K562 (cell line): ENCODE measurements around the gene ZNF71. TPM values are rescaled to one million over a fixed set of nuclear protein-coding genes. Genes with fewer than 3 reads are reported as not detected.

Experiments
- ATAC-seq: fragments of 200-7000 bp; cut with Tn5 transposase; 3 replicates; pipeline ENCODE4 v1.9.1; 2020; ENCODE audit warnings: moderate library complexity
- BruUV-seq: library from RNA; stranded (reverse); fragments of 400-500 nt; replicated peaks from 2 replicates; lab custom pipeline; 2021; lab: Mats Ljungman, UMichigan
- CTCF ChIA-PET: fragments of 300-600 bp; formaldehyde crosslinking; extraction: SDS; loops from one replicate; lab custom pipeline; 2021; ENCODE audit warnings: low intra/inter-chr PET ratio; lab: Yijun Ruan, JAX
- POLR2A ChIA-PET: fragments of 300-600, 350-650 bp; sonication (Branson Sonifier 250); formaldehyde crosslinking; extraction: SDS; loops from one replicate; lab custom pipeline; 2021; ENCODE audit warnings: antibody characterized with exemption, inconsistent platforms; lab: Yijun Ruan, JAX
- DNase-seq, 4 experiments: peaks; one replicate each; pipeline versions ENCODE4 v3.0.0 to v3.0.0-alpha.2; 2011 to 2018; ENCODE audit warnings: low spot score in 3 of 4, mixed read lengths in 3 of 4; ENCODE audit errors: extremely low read depth in 1 of 4
- FAIRE-seq: peaks from 2 replicates; lab custom pipeline; 2011; peaks lifted over from hg19 to GRCh38; lab: Jason Lieb, UNC
- H2AFZ ChIP-seq: 2 replicates; pipeline ENCODE4 v1.6.0; 2011; ENCODE audit warnings: low read depth, low read length, control low read depth, inconsistent platforms
- H3K27ac ChIP-seq: fragments of 200-600 bp; 3 replicates; pipeline ENCODE4 v1.8.0; 2011; ENCODE audit warnings: low read depth, mild to moderate bottlenecking, control low read depth, inconsistent platforms, low read length, moderate library complexity, mixed read lengths; ENCODE audit errors: extremely low read depth
- H3K27me3 ChIP-seq, 2 experiments: fragments of 300-600 bp in 1 of 2; 2 replicates in 1 of 2; 3 replicates in 1 of 2; pipeline versions ENCODE4 v1.6.0 to v1.8.0; 2011; ENCODE audit warnings: inconsistent platforms in 2 of 2, low read length in 2 of 2, mild to moderate bottlenecking in 1 of 2, mixed read lengths in 1 of 2, moderate library complexity in 1 of 2; ENCODE audit not compliant: control insufficient read depth in 2 of 2, insufficient read depth in 2 of 2
- H3K36me3 ChIP-seq: fragments of 300-600 bp; 3 replicates; pipeline ENCODE4 v1.8.0; 2011; ENCODE audit warnings: mild to moderate bottlenecking, low read length, inconsistent platforms; ENCODE audit not compliant: control insufficient read depth, insufficient read depth
- H3K4me1 ChIP-seq, 2 experiments: fragments of 200-600 bp in 1 of 2; replicated peaks in 1 of 2; 2 replicates in 1 of 2; 3 replicates in 1 of 2; pipeline versions ENCODE4 v1.5.1 to v1.8.0; 2011; ENCODE audit warnings: inconsistent platforms in 2 of 2, low read length in 2 of 2, mild to moderate bottlenecking in 1 of 2, mixed read lengths in 1 of 2, moderate library complexity in 1 of 2; ENCODE audit not compliant: control insufficient read depth in 2 of 2, insufficient read depth in 2 of 2
- H3K4me2 ChIP-seq: 2 replicates; pipeline ENCODE4 v1.6.1; 2011; ENCODE audit warnings: low read length, control low read depth, inconsistent platforms, mixed read lengths; ENCODE audit not compliant: insufficient read depth
- H3K4me3 ChIP-seq: fragments of 200-600 bp; sonication (generic), shearing (Covaris generic); 2 replicates; pipeline ENCODE4 v1.5.1; 2016; ENCODE audit warnings: control low read depth, inconsistent platforms
- H3K79me2 ChIP-seq: fragments of 200-600 bp; 3 replicates; pipeline ENCODE4 v1.8.0; 2011; ENCODE audit warnings: low read length, inconsistent platforms; ENCODE audit not compliant: control insufficient read depth, insufficient read depth
- H3K9ac ChIP-seq, 2 experiments: 2 replicates each; pipeline versions ENCODE4 v1.6.0 to v1.6.1; 2011; ENCODE audit warnings: low read depth in 2 of 2, low read length in 2 of 2, control low read depth in 1 of 2, inconsistent platforms in 1 of 2, mild to moderate bottlenecking in 1 of 2, mixed read lengths in 1 of 2; ENCODE audit not compliant: insufficient read depth in 1 of 2
- H3K9me1 ChIP-seq: one replicate; pipeline ENCODE4 v1.6.0; 2011; ENCODE audit warnings: inconsistent platforms, mild to moderate bottlenecking, low read length, moderate library complexity; ENCODE audit not compliant: control insufficient read depth, insufficient read depth
- H3K9me3 ChIP-seq: replicated peaks from 2 replicates; pipeline ENCODE4 v1.5.1; 2011; ENCODE audit warnings: low read depth, low read length, inconsistent platforms; ENCODE audit not compliant: control insufficient read depth, insufficient read depth
- H4K20me1 ChIP-seq: replicated peaks from 2 replicates; pipeline ENCODE4 v1.6.1; 2011; ENCODE audit warnings: low read length, inconsistent platforms, mixed read lengths; ENCODE audit not compliant: control insufficient read depth, insufficient read depth
- CXXC5 ChIP-seq: fragments of 250-450 bp; sonication (Bioruptor Pico); IDR thresholded peaks from 2 replicates; pipeline ENCODE4 v1.8.0; 2022; ENCODE audit warnings: inconsistent platforms, mild to moderate bottlenecking, moderate library complexity
- NR2F6 ChIP-seq: fragments of 450-650 bp; formaldehyde crosslinking; IDR thresholded peaks from 2 replicates; pipeline ENCODE4 v1.4.0; 2020; ENCODE audit warnings: mild to moderate bottlenecking
- TCF7 ChIP-seq: sonication (generic); IDR thresholded peaks from 2 replicates; pipeline ENCODE4 v1.6.1; 2016; ENCODE audit warnings: antibody characterized with exemption, borderline replicate concordance
- XRCC4 ChIP-seq: IDR thresholded peaks from one replicate; pipeline ENCODE4 v1.6.1; 2011; ENCODE audit not compliant: insufficient read depth, insufficient read length; ENCODE audit errors: extremely low read depth
- ZNF134 ChIP-seq: fragments of 250-450 bp; sonication (Bioruptor Pico); conservative IDR thresholded peaks from 2 replicates; pipeline ENCODE4 v1.4.0; 2020
- ZNF444 ChIP-seq: fragments of 250-450 bp; sonication (Bioruptor Pico); IDR thresholded peaks from 2 replicates; pipeline ENCODE4 v1.4.0; 2020; ENCODE audit warnings: mild to moderate bottlenecking, moderate library complexity
- WGBS: fragments of 100-300 bp; shearing (Covaris generic); methylation state at CpG from one replicate; pipeline ENCODE4 v1.1.6; 2016; ENCODE audit warnings: low coverage, mixed read lengths; ENCODE audit not compliant: insufficient coverage; ENCODE audit errors: missing lambda C conversion rate; 5-methylcytosine and 5-hydroxymethylcytosine counted together
- in situ Hi-C: fragments of 300-500 bp; cut with MboI; formaldehyde crosslinking; loops from 4 replicates; pipeline ENCODE4 v1.15.0; 2018; ENCODE audit warnings: inconsistent platforms, mixed read lengths
- intact Hi-C: fragments of 100-400 bp; cut with micrococcal nuclease; formaldehyde crosslinking; loops from 2 replicates; pipeline ENCODE4 v1.14.2; 2022
- polyA plus RNA-seq, 8 experiments: library from polyadenylated mRNA; depleted of rRNA in 4 of 8; stranded (reverse) in 5 of 8; unstranded in 3 of 8; fragments of >200 nt; fragmentation: Nextera tagmentation in 2 of 8; fragmentation: Illumina TruSeq in 1 of 8; extraction: Ambion mirVana in 2 of 8; extraction: Trizol in 1 of 8; gene quantifications; 2 replicates each; pipeline versions ENCODE4 v1.2.1 to v1.2.3, GENCODE V29; 2011 to 2014; ENCODE audit warnings: inconsistent platforms in 1 of 8, missing spikeins in 1 of 8
- total RNA-seq, 7 experiments: library from RNA; depleted of rRNA in 6 of 7; stranded (reverse); fragments of >200 nt in 6 of 7; fragmentation: Illumina TruSeq in 2 of 7; extraction: Trizol in 2 of 7; gene quantifications; 2 replicates each; pipeline versions ENCODE4 v1.2.1 to v1.2.3, GENCODE V29; 2011 to 2021; ENCODE audit warnings: low replicate concordance in 1 of 7
- TF ChIP-seq, protein P1 (sequence below): sonication (generic); formaldehyde crosslinking; IDR thresholded peaks from 2 replicates; pipeline ENCODE4 v1.8.1; 2023; ENCODE audit warnings: mild to moderate bottlenecking, missing genetic modification reagents, moderate library complexity
- TF ChIP-seq, protein P2 (sequence below): IDR thresholded peaks from 2 replicates; pipeline ENCODE4 v1.6.1; 2011; ENCODE audit not compliant: insufficient read length; ENCODE audit errors: extremely low read depth
- TF ChIP-seq, protein P3 (sequence below): fragments of 200-800 bp; sonication (Bioruptor generic); IDR thresholded peaks from 2 replicates; pipeline ENCODE4 v1.6.1; 2016; ENCODE audit warnings: missing genetic modification characterization, missing compliant biosample characterization

The ZNF71 gene
- total and polyA plus RNA-seq, 9 of the 15 experiments (the other 6 are each of a cell fraction or from before 2014, with no cell fraction given), result 0.04 to 0.13 (median 0.06) TPM; not detected in 4

DNA sequence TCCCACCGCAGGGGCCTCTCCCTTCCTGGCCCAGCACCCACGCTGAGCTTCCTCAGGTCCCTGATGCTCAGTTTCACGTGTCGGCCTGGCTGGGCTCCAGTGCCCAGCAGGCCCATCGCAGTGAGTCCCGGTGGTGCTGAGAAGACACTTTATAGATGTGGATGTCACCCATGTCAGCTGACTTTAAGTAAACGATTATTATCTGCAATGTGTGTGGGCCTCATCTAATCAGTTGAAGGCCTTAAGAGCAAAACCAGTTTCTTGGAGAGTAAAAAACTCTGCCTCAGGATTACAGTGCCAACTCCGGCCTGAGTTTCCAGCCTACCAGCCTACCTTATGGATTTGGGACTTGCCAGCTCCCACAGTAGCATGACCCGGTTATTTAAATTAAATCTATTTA, 30.6 kb downstream of the ZNF71 start:
- peak; percentile 75 for TF ChIP-seq ZNF134 (CRISPR knock-in tag)
- TF ChIP-seq XRCC4, result no peak
- TF ChIP-seq, all 486 proteins: peak for 1
- ChIA-PET POLR2A (no interaction called here), CTCF (no interaction called here)
- intact Hi-C loops (no loop called here), in situ Hi-C loops (no loop called here)
- ATAC-seq, result no peak
- H3K9me1 ChIP-seq, result no peaks in the 10 kb centered on the region
- DNase-seq, result no peak
- H4K20me1 ChIP-seq, result no peaks in the 10 kb centered on the region
- H3K79me2 ChIP-seq, result no peaks in the 10 kb centered on the region
- H3K9me3 ChIP-seq, result no peaks in the 10 kb centered on the region
- no peak for FAIRE-seq
- no peak overlapping the region for H2AFZ ChIP-seq
- H3K4me1 ChIP-seq, result no peaks in the 10 kb centered on the region
- BruUV-seq, result no TSS peak
- no peak overlapping the region for H3K27ac ChIP-seq
- no peak overlapping the region for H3K4me3 ChIP-seq
- no peak overlapping the region for H3K9ac ChIP-seq
- WGBS, result under 1% methylated on average over 9 of the region's 9 CpGs
- H3K27me3 ChIP-seq, result no peaks in the 10 kb centered on the region
- no peaks in the 10 kb centered on the region for H3K36me3 ChIP-seq
- H3K4me2 ChIP-seq, result no peak overlapping the region

- no peaks in the 10 kb centered on the region for H3K27me3 ChIP-seq
- H3K9me1 ChIP-seq, result no peaks in the 10 kb centered on the region
- H3K9ac ChIP-seq, result no peak overlapping the region
- no peaks in the 10 kb centered on the region for H3K36me3 ChIP-seq
- H3K79me2 ChIP-seq, result no peaks in the 10 kb centered on the region
- CTCF ChIA-PET, result no interaction called here
- FAIRE-seq (no peak), ATAC-seq (no peak), DNase-seq (no peak)
- POLR2A ChIA-PET, result no interaction called here
- in situ Hi-C loops (no loop called here), intact Hi-C loops (no loop called here)
- H3K9me3 ChIP-seq, result peaks cover 1% of the 10 kb centered on the region; the same call in 1 of the 2 replicates
- no peak overlapping the region for H2AFZ ChIP-seq
- H3K27ac ChIP-seq, result no peak overlapping the region
- no peaks in the 10 kb centered on the region for H3K4me1 ChIP-seq
- H3K4me2 ChIP-seq, result no peak overlapping the region
- WGBS, result 0% methylated on average over 1 of the region's 1 CpG
- BruUV-seq, result no TSS peak
- H3K4me3 ChIP-seq, result no peak overlapping the region
- no peaks in the 10 kb centered on the region for H4K20me1 ChIP-seq
- no peak for TF ChIP-seq CXXC5 (CRISPR knock-in tag)
- no peak for TF ChIP-seq ZNF444
- TF ChIP-seq TCF7, result no peak
- TF ChIP-seq, protein P1, sequence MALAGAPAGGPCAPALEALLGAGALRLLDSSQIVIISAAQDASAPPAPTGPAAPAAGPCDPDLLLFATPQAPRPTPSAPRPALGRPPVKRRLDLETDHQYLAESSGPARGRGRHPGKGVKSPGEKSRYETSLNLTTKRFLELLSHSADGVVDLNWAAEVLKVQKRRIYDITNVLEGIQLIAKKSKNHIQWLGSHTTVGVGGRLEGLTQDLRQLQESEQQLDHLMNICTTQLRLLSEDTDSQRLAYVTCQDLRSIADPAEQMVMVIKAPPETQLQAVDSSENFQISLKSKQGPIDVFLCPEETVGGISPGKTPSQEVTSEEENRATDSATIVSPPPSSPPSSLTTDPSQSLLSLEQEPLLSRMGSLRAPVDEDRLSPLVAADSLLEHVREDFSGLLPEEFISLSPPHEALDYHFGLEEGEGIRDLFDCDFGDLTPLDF (CRISPR knock-in tag), result no peak
- TF ChIP-seq, protein P2, sequence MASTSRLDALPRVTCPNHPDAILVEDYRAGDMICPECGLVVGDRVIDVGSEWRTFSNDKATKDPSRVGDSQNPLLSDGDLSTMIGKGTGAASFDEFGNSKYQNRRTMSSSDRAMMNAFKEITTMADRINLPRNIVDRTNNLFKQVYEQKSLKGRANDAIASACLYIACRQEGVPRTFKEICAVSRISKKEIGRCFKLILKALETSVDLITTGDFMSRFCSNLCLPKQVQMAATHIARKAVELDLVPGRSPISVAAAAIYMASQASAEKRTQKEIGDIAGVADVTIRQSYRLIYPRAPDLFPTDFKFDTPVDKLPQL, result no peak
- TF ChIP-seq, protein P3, sequence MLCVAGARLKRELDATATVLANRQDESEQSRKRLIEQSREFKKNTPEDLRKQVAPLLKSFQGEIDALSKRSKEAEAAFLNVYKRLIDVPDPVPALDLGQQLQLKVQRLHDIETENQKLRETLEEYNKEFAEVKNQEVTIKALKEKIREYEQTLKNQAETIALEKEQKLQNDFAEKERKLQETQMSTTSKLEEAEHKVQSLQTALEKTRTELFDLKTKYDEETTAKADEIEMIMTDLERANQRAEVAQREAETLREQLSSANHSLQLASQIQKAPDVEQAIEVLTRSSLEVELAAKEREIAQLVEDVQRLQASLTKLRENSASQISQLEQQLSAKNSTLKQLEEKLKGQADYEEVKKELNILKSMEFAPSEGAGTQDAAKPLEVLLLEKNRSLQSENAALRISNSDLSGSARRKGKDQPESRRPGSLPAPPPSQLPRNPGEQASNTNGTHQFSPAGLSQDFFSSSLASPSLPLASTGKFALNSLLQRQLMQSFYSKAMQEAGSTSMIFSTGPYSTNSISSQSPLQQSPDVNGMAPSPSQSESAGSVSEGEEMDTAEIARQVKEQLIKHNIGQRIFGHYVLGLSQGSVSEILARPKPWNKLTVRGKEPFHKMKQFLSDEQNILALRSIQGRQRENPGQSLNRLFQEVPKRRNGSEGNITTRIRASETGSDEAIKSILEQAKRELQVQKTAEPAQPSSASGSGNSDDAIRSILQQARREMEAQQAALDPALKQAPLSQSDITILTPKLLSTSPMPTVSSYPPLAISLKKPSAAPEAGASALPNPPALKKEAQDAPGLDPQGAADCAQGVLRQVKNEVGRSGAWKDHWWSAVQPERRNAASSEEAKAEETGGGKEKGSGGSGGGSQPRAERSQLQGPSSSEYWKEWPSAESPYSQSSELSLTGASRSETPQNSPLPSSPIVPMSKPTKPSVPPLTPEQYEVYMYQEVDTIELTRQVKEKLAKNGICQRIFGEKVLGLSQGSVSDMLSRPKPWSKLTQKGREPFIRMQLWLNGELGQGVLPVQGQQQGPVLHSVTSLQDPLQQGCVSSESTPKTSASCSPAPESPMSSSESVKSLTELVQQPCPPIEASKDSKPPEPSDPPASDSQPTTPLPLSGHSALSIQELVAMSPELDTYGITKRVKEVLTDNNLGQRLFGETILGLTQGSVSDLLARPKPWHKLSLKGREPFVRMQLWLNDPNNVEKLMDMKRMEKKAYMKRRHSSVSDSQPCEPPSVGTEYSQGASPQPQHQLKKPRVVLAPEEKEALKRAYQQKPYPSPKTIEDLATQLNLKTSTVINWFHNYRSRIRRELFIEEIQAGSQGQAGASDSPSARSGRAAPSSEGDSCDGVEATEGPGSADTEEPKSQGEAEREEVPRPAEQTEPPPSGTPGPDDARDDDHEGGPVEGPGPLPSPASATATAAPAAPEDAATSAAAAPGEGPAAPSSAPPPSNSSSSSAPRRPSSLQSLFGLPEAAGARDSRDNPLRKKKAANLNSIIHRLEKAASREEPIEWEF (CRISPR knock-in tag), result no peak
- no peak for TF ChIP-seq NR2F6 (CRISPR knock-in tag)
These were observed 37.9 kb downstream of the ZNF71 start for GRCh38 chr19:56633021-56633420.
